GM18861 (cell line): ENCODE data around the gene MYO3B.

Experiments used
- ATAC-seq: cut with Tn5 transposase; IDR thresholded peaks from one replicate; pipeline ENCODE4 v1.9.1; 2021; ENCODE audit not compliant: unreplicated experiment

Gene MYO3B

DNA sequence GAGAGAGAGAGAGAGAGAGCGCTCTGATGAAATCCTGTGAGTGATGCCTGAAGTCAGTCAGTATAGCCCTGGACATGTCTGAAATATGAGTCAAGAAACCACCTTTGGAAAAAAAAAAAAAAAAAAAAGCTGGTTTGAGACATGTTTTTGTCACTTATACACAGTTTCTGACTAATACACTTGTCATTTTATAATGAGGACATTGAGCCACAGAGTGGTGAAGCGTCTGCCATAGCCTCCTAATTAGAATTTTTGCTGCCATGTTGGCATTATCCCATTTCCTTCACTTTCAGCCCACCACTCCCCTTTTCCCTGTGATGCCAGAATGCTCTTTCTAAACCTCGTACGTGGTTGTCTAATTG, 15.7 kb upstream of the MYO3B start:
- no peak for ATAC-seq

DNA sequence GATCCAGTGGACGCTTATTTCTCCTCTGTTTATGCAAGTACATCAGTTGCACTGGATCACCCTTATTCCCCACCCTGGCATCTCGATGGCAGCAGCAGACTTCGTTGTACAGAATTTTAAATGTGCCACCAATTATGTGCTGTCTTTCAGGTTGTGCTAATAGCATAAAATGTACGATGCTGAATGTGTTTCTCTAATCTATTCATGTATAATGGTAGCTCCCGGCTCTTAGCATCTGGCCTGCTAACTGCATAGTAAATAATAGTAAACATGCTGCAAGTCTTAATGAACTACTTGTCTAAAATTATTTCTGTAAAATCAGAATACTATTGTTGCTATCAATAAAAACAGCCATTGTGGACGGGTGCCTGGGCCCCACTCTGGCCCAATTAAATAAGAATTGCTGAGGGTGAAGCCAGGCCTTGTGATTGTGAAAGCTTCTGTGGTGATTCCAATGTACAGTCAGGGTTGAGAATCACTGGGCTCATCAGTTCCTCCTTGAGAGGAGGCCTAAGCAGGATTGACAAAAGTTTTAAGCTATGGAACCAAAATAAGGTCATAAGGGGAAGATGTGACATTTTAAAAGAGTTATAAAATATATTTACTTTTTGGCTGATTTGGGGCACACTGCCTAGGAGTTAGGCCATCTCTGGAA, 14.4 kb upstream of the MYO3B start:
- ATAC-seq = no peak

- ATAC-seq = no peak
These were observed 12.8 kb upstream of the MYO3B start for GRCh38 chr2:170165129-170165528.

GRCh38 chr2:170166735-170167134, 11.2 kb upstream of the MYO3B start:
- no peak for ATAC-seq

DNA sequence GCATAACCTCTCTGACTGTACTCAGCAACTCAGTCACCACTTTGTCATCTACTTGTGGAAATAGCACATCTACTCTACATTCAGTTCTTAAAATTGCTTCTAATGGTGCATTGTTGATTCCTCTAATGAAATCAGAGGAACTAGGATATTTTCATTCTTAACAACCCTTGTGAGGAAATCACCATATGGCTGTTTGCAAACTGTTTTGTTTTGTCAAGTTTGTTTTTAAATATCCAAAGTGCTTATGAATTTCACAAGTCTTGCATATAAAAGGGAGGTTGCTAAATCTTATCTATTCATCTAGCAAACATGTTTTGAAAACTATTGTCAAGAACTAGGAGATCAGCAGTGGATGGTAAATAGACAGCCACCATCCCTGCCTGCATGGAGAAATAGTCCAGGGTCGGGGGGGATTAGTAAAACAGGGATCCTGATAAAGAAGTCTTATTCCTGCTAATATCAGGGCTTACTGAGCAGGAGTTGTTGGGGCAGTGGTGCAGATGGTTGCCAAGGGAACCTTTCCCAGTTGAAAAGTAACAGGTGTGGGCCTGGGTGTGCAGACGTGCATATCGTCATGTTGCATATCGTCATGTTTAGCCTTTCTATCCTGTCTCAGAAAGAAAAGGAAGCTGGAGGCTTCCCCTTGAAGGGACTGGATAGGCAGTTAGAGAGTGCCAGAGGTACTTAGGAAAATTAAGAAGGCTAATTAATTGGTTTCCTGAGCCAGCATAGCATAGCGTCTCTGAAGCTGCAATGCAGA, 7.5 kb upstream of the MYO3B start:
- ATAC-seq = no peak

- no peak for ATAC-seq
These were observed 1.7 kb upstream of the MYO3B start for GRCh38 chr2:170176212-170176611.

DNA sequence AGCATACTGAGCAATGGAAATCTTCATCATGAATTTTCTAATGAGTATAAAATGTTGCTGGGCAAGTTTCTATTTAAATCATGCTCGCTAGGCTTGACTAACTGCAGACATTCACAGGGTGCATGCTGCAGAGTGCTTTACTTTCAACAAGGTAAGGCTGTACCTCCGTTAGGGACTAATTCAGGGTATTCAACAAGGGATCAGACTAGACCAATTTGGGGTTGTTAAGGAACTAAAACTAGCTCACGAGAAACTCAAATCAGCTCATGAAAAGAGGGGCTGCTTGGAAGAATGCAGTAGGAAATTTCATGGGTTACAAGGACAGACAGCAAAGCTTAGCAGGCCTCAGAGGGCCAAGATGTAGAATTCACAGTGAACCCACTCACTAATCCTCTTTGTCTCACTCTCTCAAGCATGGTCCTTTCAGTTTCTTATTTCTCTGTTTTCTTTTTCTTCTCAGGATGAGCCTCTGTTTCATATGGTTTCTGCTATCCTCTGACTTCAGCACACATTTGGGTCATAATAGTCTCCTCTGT, 2.2 kb downstream of the MYO3B start:
- ATAC-seq = peak; percentile 71

GRCh38 chr2:170181602-170182001, 3.7 kb downstream of the MYO3B start:
- ATAC-seq = no peak

- no peak for ATAC-seq
These were observed 7.4 kb downstream of the MYO3B start for GRCh38 chr2:170185319-170185718.

DNA sequence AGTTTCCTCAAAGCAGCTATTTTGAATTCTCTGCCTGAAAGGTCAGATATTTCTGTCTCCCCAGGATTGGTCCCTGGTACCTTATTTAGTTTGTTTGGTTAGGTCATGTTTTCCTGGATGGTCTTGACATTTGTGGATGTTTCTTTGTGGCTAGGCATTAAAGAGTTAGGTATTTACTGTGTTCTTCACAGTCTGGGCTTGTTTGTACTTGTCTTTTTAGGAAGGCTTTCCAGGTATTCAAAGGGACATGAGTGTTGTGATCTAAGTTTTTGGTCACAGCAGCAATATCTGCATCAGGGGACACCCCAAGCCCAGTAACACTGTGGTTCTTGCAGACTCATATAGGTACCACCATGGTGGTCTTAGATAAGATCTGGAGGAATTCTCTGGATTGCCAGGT, 11.8 kb downstream of the MYO3B start:
- ATAC-seq = no peak

- ATAC-seq = no peak
These were observed 12.2 kb downstream of the MYO3B start for GRCh38 chr2:170190172-170190571.

DNA sequence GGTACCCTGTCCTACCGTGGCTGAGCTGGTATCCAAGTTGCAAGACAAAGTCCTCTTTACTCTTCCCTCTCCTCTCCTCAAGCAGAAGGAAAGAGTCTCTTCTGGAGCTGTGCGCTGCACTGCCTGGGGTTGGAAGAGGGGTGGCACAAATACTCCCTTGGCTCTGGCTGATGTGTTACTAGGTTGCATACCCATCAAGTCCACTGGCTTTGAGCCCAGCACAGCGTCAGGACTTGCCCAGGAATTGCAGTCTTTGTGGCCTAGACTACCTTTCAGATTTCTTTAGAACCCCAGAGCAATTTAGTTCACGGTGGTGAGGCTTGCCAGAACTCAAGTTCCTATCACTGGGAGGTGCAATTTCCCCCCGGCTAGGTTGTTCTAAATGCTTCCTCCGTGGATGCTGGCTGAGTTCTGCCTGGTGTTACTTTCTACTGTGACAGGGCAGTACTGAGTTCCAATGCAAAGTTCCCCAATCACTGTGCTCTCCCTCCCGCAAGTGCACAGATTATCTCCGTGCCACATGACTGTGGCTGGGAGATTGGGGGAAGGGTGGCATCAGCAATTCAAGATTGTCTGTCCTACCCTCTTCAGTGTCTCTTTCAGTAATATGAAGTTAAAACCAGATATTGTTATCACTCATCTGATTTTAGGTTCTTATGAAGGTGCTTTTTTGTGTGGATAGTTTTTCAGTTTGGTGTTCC, 13.4 kb downstream of the MYO3B start:
- no peak for ATAC-seq

- no peak for ATAC-seq
These were observed 19.0 kb downstream of the MYO3B start for GRCh38 chr2:170196963-170197362.

DNA sequence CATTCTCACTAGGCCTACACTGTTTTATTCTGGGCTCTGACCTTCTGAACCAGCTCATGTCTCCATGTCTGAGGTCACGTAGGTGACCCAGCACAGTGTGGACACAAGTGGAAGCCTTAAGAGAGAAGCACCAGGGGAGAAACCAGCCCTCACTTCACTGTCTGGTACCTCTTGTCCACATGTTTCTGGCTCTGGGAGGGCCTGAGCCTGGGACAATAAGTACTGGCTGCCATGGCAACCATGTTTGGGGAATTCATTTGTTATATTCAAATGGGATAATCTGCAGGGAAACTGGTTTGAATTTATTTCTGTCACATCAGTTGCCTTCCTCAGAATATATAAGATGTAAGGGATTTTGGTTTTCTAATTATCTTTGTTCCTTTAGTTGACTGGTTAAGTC, 23.3 kb downstream of the MYO3B start:
- no peak for ATAC-seq

DNA sequence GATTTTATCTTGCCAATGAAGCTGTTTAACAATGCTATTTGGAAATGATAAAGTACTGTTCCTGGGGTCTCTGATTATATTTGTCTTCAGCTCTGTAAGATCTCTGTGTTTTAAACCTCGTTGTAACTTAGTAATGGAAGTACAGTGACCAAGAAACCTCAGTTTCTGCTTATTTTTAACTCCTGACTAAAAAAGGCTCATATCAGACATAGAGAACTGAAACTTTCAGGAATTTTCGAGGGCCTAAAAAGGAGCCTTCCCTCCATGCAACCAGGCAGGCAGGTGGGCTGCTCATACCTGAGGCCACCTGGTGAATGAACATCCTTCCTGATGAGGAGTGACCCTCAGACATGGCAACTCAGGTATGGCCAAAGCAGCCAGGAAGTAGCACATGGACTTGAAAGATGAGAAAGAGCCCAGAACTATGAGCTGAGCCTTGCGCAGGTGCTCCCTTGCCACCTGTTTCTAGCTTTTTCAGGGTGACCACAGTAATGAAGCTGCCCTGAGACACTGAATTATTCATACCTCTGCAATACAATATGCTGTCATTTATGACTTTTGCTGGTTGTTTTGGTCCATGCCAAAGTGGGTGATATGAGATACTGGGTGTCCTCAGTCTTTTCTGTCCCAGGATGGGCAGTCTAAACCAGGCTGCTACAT, 23.9 kb downstream of the MYO3B start:
- ATAC-seq = no peak

GRCh38 chr2:170202437-170202836, 24.5 kb downstream of the MYO3B start:
- no peak for ATAC-seq

- ATAC-seq = no peak
These were observed 26.5 kb downstream of the MYO3B start for GRCh38 chr2:170204298-170204951.

DNA sequence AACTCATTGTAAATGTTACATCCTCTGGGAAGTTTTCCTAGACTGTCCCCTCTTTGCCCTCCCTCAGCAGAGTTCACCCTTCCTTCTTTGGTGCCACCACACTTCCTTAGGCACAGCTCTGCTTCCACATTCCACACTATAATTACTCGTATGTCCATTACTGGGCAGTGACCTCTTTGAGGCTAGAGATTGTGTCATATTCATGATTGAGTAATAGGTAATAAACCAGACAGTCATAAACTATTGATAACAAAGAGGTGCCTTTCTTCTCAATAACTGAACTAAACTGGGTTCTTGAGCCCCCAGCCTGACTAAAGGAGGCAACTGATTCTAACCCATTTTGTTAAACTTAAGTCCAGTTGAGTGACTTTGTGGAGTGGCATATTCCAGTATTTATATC, 28.3 kb downstream of the MYO3B start:
- ATAC-seq = no peak

DNA sequence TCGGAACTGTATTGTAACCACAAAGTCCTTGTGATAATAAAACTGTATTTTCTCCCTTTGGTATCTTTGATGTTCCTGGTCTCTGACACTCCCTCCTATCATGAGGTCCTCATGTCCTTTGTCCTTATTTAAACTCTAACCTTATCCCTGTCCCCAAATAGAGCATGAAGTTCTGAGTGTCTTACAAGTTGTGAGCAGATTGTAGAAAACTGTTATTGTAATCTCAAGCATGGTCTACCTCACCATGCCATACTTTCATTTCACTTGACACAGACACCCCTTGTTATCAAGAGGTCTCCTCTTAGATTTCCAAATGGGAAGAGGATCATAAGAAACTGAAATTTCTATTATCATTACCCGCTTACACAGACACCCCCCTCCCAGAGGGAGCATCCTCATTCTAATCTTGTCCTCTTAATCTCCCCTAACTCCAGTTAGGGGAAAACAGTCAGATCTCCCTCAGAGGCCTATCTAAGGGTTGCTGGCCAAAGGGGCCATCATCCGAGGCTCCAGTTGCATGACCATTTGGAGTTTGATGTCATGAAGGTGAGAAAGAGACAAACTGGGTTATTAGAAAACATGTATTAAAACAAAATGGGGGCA, 29.0 kb downstream of the MYO3B start:
- ATAC-seq = no peak

- no peak for ATAC-seq
These were observed 30.0 kb downstream of the MYO3B start for GRCh38 chr2:170207901-170208300.

GRCh38 chr2:170208967-170209366, 31.0 kb downstream of the MYO3B start:
- ATAC-seq = no peak
